HG02973 (cell line): ENCODE data around the gene LOXHD1.

Source experiments
- ATAC-seq: cut with Tn5 transposase; IDR thresholded peaks from one replicate; pipeline ENCODE4 v1.9.1; 2021; ENCODE audit warnings: moderate library complexity; ENCODE audit not compliant: unreplicated experiment

Gene LOXHD1

GRCh38 chr18:46657115-46657955, at the start of gene LOXHD1:
Gene LOXHD1 (minus strand): TSS chr18:46657220. CDS start chr18:46657033, 187 bp downstream.
- no peak for ATAC-seq

- no peak for ATAC-seq
Measured at GRCh38 chr18:46705521-46705920, 48.5 kb upstream of the LOXHD1 start.

GRCh38 chr18:46704816-46705215, 47.8 kb upstream of the LOXHD1 start:
- no peak for ATAC-seq

- ATAC-seq, result no peak
Measured at GRCh38 chr18:46704189-46704588, 47.2 kb upstream of the LOXHD1 start.

- ATAC-seq, result no peak
Measured at GRCh38 chr18:46702471-46702870, 45.5 kb upstream of the LOXHD1 start.

- no peak for ATAC-seq
Measured at GRCh38 chr18:46700066-46700824, 43.2 kb upstream of the LOXHD1 start.

GRCh38 chr18:46696702-46697101, 39.7 kb upstream of the LOXHD1 start:
- ATAC-seq, result no peak

GRCh38 chr18:46696268-46696667, 39.2 kb upstream of the LOXHD1 start:
- ATAC-seq, result no peak

- ATAC-seq, result no peak
Measured at GRCh38 chr18:46693996-46694395, 37.0 kb upstream of the LOXHD1 start.

GRCh38 chr18:46688853-46689525, 32.0 kb upstream of the LOXHD1 start:
- ATAC-seq, result no peak

GRCh38 chr18:46686186-46686585, 29.2 kb upstream of the LOXHD1 start:
- no peak for ATAC-seq

- no peak for ATAC-seq
Measured at GRCh38 chr18:46683252-46683651, 26.2 kb upstream of the LOXHD1 start.

- ATAC-seq, result no peak
Measured at GRCh38 chr18:46680784-46681695, 24.0 kb upstream of the LOXHD1 start.

- ATAC-seq, result no peak
Measured at GRCh38 chr18:46679846-46680598, 23.0 kb upstream of the LOXHD1 start.

GRCh38 chr18:46678785-46679399, 21.9 kb upstream of the LOXHD1 start:
- no peak for ATAC-seq

GRCh38 chr18:46678041-46678440, 21.0 kb upstream of the LOXHD1 start:
- ATAC-seq, result no peak

GRCh38 chr18:46677611-46678010, 20.6 kb upstream of the LOXHD1 start:
- ATAC-seq, result no peak

GRCh38 chr18:46676182-46676835, 19.3 kb upstream of the LOXHD1 start:
- no peak for ATAC-seq

GRCh38 chr18:46675112-46675511, 18.1 kb upstream of the LOXHD1 start:
- ATAC-seq, result no peak
